IMR-90 (cell line): ENCODE results near the gene PCK2. TPM values are rescaled to one million over a fixed set of nuclear protein-coding genes. Genes with fewer than 3 reads are reported as not detected.

Source experiments
- ATAC-seq: fragments of 200-7000 bp; cut with Tn5 transposase; 2 replicates; pipeline ENCODE4 v1.9.1; 2020; ENCODE audit warnings: low read depth, mild to moderate bottlenecking, moderate library complexity
- BruUV-seq: library from RNA; stranded (reverse); fragments of 400-500 nt; replicated peaks from 2 replicates; lab custom pipeline; 2021; lab: Mats Ljungman, UMichigan
- CTCF ChIA-PET: fragments of 300-600 bp; formaldehyde crosslinking; extraction: SDS; loops from one replicate; lab custom pipeline; 2021; ENCODE audit warnings: antibody characterized with exemption; lab: Yijun Ruan, JAX
- POLR2A ChIA-PET: fragments of 300-600 bp; sonication (Branson Sonifier 250); formaldehyde crosslinking; loops from one replicate; lab custom pipeline; 2022; ENCODE audit warnings: antibody characterized with exemption; ENCODE audit not compliant: unreplicated experiment; lab: Charles Lee
- DNase-seq: peaks from one replicate; pipeline ENCODE4 v3.0.0; 2013
- H2AFZ ChIP-seq: replicated peaks from 2 replicates; pipeline ENCODE3; 2013; ENCODE audit warnings: low read length, mild to moderate bottlenecking; ENCODE audit not compliant: poor library complexity
- H2AK5ac ChIP-seq: 2 replicates; pipeline ENCODE4 v1.6.1; 2013; ENCODE audit warnings: low read depth, low read length, inconsistent platforms
- H2AK9ac ChIP-seq: replicated peaks from 2 replicates; pipeline ENCODE3; 2013; ENCODE audit warnings: mild to moderate bottlenecking, low read depth, low read length, moderate library complexity; ENCODE audit not compliant: poor library complexity
- H2BK120ac ChIP-seq: 2 replicates; pipeline ENCODE4 v1.6.1; 2013; ENCODE audit warnings: low read depth, low read length, inconsistent platforms
- H2BK15ac ChIP-seq: 3 replicates; pipeline ENCODE4 v1.6.1; 2013; ENCODE audit warnings: low read depth, low read length, inconsistent platforms
- H2BK20ac ChIP-seq: 2 replicates; pipeline ENCODE4 v1.6.1; 2013; ENCODE audit warnings: low read depth, mild to moderate bottlenecking, inconsistent platforms, low read length, moderate library complexity
- H2BK5ac ChIP-seq: 2 replicates; pipeline ENCODE4 v1.6.1; 2013; ENCODE audit warnings: mild to moderate bottlenecking, low read depth, low read length, inconsistent platforms; ENCODE audit not compliant: poor library complexity, severe bottlenecking
- H3K14ac ChIP-seq: replicated peaks from 2 replicates; pipeline ENCODE4 v1.6.1; 2013; ENCODE audit warnings: low read depth, low read length, inconsistent platforms
- H3K18ac ChIP-seq: 2 replicates; pipeline ENCODE4 v1.6.1; 2013; ENCODE audit warnings: low read depth, low read length, control low read depth
- H3K23ac ChIP-seq: 2 replicates; pipeline ENCODE4 v1.6.1; 2013; ENCODE audit warnings: low read depth, low read length, inconsistent platforms
- H3K27ac ChIP-seq: 2 replicates; pipeline ENCODE4 v1.5.1; 2013; ENCODE audit warnings: mild to moderate bottlenecking, control low read depth, low read length; ENCODE audit not compliant: insufficient read depth
- H3K27me3 ChIP-seq: 2 replicates; pipeline ENCODE4 v1.6.1; 2013; ENCODE audit warnings: low read length; ENCODE audit not compliant: control insufficient read depth, insufficient read depth
- H3K36me3 ChIP-seq: 2 replicates; pipeline ENCODE4 v1.6.1; 2013; ENCODE audit warnings: low read length, mixed read lengths; ENCODE audit not compliant: control insufficient read depth, insufficient read depth
- H3K4ac ChIP-seq: 2 replicates; pipeline ENCODE4 v1.6.1; 2013; ENCODE audit warnings: low read depth, low read length, inconsistent platforms
- H3K4me1 ChIP-seq: 2 replicates; pipeline ENCODE4 v1.6.1; 2013; ENCODE audit warnings: low read length, mixed read lengths; ENCODE audit not compliant: control insufficient read depth, insufficient read depth
- H3K4me2 ChIP-seq: 2 replicates; pipeline ENCODE4 v1.6.1; 2013; ENCODE audit warnings: low read depth, mild to moderate bottlenecking, control low read depth, low read length, moderate library complexity
- H3K4me3 ChIP-seq: 2 replicates; pipeline ENCODE4 v1.5.1; 2013; ENCODE audit warnings: low read depth, mild to moderate bottlenecking, control low read depth, low read length, moderate library complexity; ENCODE audit not compliant: insufficient read depth
- H3K56ac ChIP-seq: 2 replicates; pipeline ENCODE4 v1.6.1; 2013; ENCODE audit warnings: low read length, inconsistent platforms; ENCODE audit not compliant: insufficient read depth; ENCODE audit errors: extremely low read depth
- H3K79me1 ChIP-seq, 2 experiments: 2 replicates each; pipeline ENCODE4 v1.6.1; 2013; ENCODE audit warnings: low read length in 2 of 2, inconsistent platforms in 1 of 2, low read depth in 1 of 2
- H3K9ac ChIP-seq: 2 replicates; pipeline ENCODE4 v1.6.1; 2013; ENCODE audit warnings: low read depth, low read length, control low read depth
- H3K9me1 ChIP-seq: 2 replicates; pipeline ENCODE4 v1.6.1; 2013; ENCODE audit warnings: low read length, inconsistent platforms; ENCODE audit not compliant: insufficient read depth
- H3K9me3 ChIP-seq: 2 replicates; pipeline ENCODE4 v1.6.1; 2013; ENCODE audit warnings: low read length; ENCODE audit not compliant: control insufficient read depth, insufficient read depth
- H4K20me1 ChIP-seq: 2 replicates; pipeline ENCODE4 v1.6.1; 2013; ENCODE audit warnings: low read length, inconsistent platforms; ENCODE audit not compliant: insufficient read depth
- H4K5ac ChIP-seq: 2 replicates; pipeline ENCODE4 v1.6.1; 2013; ENCODE audit warnings: mild to moderate bottlenecking, low read depth, low read length, control low read depth
- H4K8ac ChIP-seq, 2 experiments: 2 replicates each; pipeline ENCODE4 v1.6.1; 2013; ENCODE audit warnings: low read depth in 2 of 2, low read length in 2 of 2, control low read depth in 1 of 2, inconsistent platforms in 1 of 2
- H4K91ac ChIP-seq: 2 replicates; pipeline ENCODE4 v1.6.1; 2013; ENCODE audit warnings: low read depth, low read length, inconsistent platforms; ENCODE audit not compliant: insufficient read depth
- BHLHE40 ChIP-seq: fragments of 150-350 bp; IDR thresholded peaks from 2 replicates; pipeline ENCODE4 v1.6.1; 2016; ENCODE audit warnings: mild to moderate bottlenecking, low read depth, low read length
- CEBPB ChIP-seq: IDR thresholded peaks from 2 replicates; pipeline ENCODE4 v1.6.1; 2012; ENCODE audit warnings: low read depth, low read length, improper control_type of control experiment
- CHD1 ChIP-seq: IDR thresholded peaks from 2 replicates; pipeline ENCODE4 v1.6.1; 2012; ENCODE audit warnings: low read depth, low read length, improper control_type of control experiment
- FOS ChIP-seq: fragments of 150-350 bp; IDR thresholded peaks from 2 replicates; pipeline ENCODE4 v1.6.1; 2016; ENCODE audit warnings: low read depth, low read length
- MAFK ChIP-seq: IDR thresholded peaks from 2 replicates; pipeline ENCODE4 v1.6.1; 2012; ENCODE audit warnings: low read depth, low read length, improper control_type of control experiment
- MAZ ChIP-seq: IDR thresholded peaks from 2 replicates; pipeline ENCODE4 v1.6.1; 2012; ENCODE audit warnings: low read depth, mild to moderate bottlenecking, low read length, improper control_type of control experiment, moderate library complexity, borderline replicate concordance
- MXI1 ChIP-seq: IDR thresholded peaks from 2 replicates; pipeline ENCODE4 v1.6.1; 2012; ENCODE audit warnings: low read depth, mild to moderate bottlenecking, low read length, moderate library complexity, borderline replicate concordance
- NFE2L2 ChIP-seq: fragments of 150-350 bp; IDR thresholded peaks from 2 replicates; pipeline ENCODE4 v1.6.1; 2016; ENCODE audit warnings: low read depth, mild to moderate bottlenecking, low read length
- RAD21 ChIP-seq: IDR thresholded peaks from 2 replicates; pipeline ENCODE4 v1.6.1; 2012; ENCODE audit warnings: low read length, improper control_type of control experiment
- RCOR1 ChIP-seq: IDR thresholded peaks from 2 replicates; pipeline ENCODE4 v1.6.1; 2012; ENCODE audit warnings: mild to moderate bottlenecking, low read length, improper control_type of control experiment; ENCODE audit not compliant: insufficient replicate concordance
- RFX5 ChIP-seq: IDR thresholded peaks from 2 replicates; pipeline ENCODE4 v1.8.0; 2012; ENCODE audit warnings: low read depth, mild to moderate bottlenecking, low read length, moderate library complexity
- SMC3 ChIP-seq: fragments of 150-350 bp; IDR thresholded peaks from 2 replicates; pipeline ENCODE4 v1.6.1; 2016; ENCODE audit warnings: low read depth, mild to moderate bottlenecking, antibody characterized with exemption, low read length, moderate library complexity
- WGBS, 2 experiments: methylation state at CpG; one replicate each; pipeline versions ENCODE4 v1.1.5 to v1.1.7; 2013; ENCODE audit warnings: missing lambda C conversion rate in 2 of 2; ENCODE audit not compliant: insufficient read length in 1 of 2; ENCODE audit errors: extremely low coverage in 2 of 2; 5-methylcytosine and 5-hydroxymethylcytosine counted together
- dilution Hi-C: fragments of 300-500 bp; cut with HindIII; formaldehyde crosslinking; loops from one replicate; pipeline ENCODE4 v1.14.3; 2018; ENCODE audit warnings: low sequenced_read_pairs; ENCODE audit not compliant: unreplicated experiment
- in situ Hi-C: fragments of 300-500 bp; cut with MboI; formaldehyde crosslinking; loops from 3 replicates; pipeline ENCODE4 v1.14.3; 2019; ENCODE audit warnings: low sequenced_read_pairs, inconsistent platforms, mixed read lengths
- intact Hi-C: fragments of 100-400 bp; cut with micrococcal nuclease; formaldehyde crosslinking; loops from 2 replicates; pipeline ENCODE4 v1.10.0; 2022
- polyA plus RNA-seq, 3 experiments: library from polyadenylated mRNA; depleted of rRNA; stranded (reverse); fragments of >200 nt; gene quantifications; 2 replicates each; pipeline ENCODE4 v1.2.3, GENCODE V29; 2012; ENCODE audit warnings: low replicate concordance in 1 of 3
- total RNA-seq: library from RNA; depleted of rRNA; stranded (reverse); fragments of >200 nt; gene quantifications from 2 replicates; pipeline ENCODE4 v1.2.3, GENCODE V29; 2012
- TF ChIP-seq, protein P1 (sequence below): fragments of 150-350 bp; IDR thresholded peaks from 2 replicates; pipeline ENCODE4 v1.6.1; 2016; ENCODE audit warnings: low read depth, mild to moderate bottlenecking, low read length, moderate library complexity, borderline replicate concordance
- TF ChIP-seq, protein P2 (sequence below): conservative IDR thresholded peaks from 2 replicates; pipeline ENCODE4 v1.5.1; 2012; ENCODE audit warnings: mild to moderate bottlenecking, low read depth, low read length, improper control_type of control experiment
- TF ChIP-seq, protein P3 (sequence below): fragments of 150-350 bp; IDR thresholded peaks from 2 replicates; pipeline ENCODE4 v1.6.1; 2017; ENCODE audit warnings: mild to moderate bottlenecking, antibody characterized with exemption, low read length, low read depth

Gene PCK2
- total and polyA plus RNA-seq, 2 of the 4 experiments (the other 2 are of a cell fraction): 13.4 to 29.4 TPM

DNA sequence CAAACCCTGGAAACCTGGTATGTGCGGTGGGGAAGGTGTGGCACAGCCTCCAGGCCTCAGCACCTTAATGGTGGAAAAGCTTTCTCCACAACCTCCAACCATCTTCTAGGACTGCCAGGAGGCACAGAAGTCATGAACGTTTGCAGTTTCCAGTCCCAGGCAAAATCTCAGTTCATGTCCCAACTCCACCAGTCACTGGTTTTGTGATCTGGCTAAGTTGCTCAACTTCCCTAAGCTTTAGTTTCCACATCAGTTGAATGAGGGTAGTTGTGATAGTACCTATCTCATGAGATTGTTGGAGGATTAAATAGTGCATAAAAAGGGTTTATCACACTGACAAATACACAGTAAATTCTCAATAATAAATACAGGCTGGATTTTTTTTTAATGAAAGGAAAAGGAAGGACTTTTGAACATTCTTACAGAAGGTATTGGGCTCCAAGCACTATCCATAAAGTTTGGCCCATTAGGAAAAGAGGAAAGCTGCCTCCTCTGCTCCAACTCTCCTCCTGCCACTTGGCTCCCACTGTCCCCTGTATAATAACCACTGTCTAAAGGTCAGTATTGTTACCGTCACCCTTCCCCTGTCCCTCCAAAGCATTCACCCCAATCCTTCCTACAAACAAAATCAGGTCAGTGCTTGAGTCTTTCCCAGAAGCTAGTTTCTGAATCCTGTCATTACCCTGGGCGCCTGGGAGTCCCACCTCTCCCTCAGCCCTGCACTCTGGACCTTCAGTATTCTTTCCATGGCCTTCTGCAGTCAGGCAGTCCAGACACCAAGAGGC is 6.3 kb downstream of the PCK2 start:
- BruUV-seq: no TSS peak
- Histone ChIP-seq H3K4me1 (peaks cover 4% of the 10 kb centered on the region), H3K9me1 (peaks cover 17% of the 10 kb centered on the region), H2AFZ (no peak overlapping the region), H3K23ac (no peak overlapping the region; the same call in 1 of the 2 replicates), H3K18ac (no peak overlapping the region), H3K56ac (no peak overlapping the region), H3K14ac (no peak overlapping the region), H2BK20ac (no peak overlapping the region), H2BK5ac (no peak overlapping the region), H3K9ac (no peak overlapping the region), H3K36me3 (peaks cover 45% of the 10 kb centered on the region), H3K27me3 (no peaks in the 10 kb centered on the region), H3K4ac (no peak overlapping the region), H4K8ac (no peak overlapping the region), H2BK120ac (no peak overlapping the region), H3K27ac (no peak overlapping the region), H2AK9ac (no peak overlapping the region), H3K79me1 (peaks cover 14 to 31% of the 10 kb centered on the region in 2 experiments), H3K4me2 (no peak overlapping the region), H4K20me1 (peaks cover 19% of the 10 kb centered on the region; the same call in 1 of the 2 replicates), H3K4me3 (no peak overlapping the region), H4K5ac (no peak overlapping the region), H4K91ac (no peak overlapping the region), H3K9me3 (no peaks in the 10 kb centered on the region; the same call in 1 of the 2 replicates), H2AK5ac (no peak overlapping the region), H2BK15ac (no peak overlapping the region)
- ATAC-seq (no peak), DNase-seq (no peak)
- dilution Hi-C loops (no loop called here), in situ Hi-C loops (no loop called here), intact Hi-C loops (no loop called here)
- WGBS, 2 experiments: 100% methylated on average over 1 of the region's 4 CpGs; no CpG with 5 or more reads in 1 of the 2 experiments
- CTCF ChIA-PET: no interaction called here
- POLR2A ChIA-PET: no interaction called here
- TF ChIP-seq NFE2L2 (no peak), SMC3 (no peak), CEBPB (no peak), CHD1 (no peak), BHLHE40 (no peak), RCOR1 (no peak), RFX5 (no peak), MAFK (no peak), RAD21 (no peak), FOS (no peak), MXI1 (no peak), MAZ (no peak)
- TF ChIP-seq, protein P1, sequence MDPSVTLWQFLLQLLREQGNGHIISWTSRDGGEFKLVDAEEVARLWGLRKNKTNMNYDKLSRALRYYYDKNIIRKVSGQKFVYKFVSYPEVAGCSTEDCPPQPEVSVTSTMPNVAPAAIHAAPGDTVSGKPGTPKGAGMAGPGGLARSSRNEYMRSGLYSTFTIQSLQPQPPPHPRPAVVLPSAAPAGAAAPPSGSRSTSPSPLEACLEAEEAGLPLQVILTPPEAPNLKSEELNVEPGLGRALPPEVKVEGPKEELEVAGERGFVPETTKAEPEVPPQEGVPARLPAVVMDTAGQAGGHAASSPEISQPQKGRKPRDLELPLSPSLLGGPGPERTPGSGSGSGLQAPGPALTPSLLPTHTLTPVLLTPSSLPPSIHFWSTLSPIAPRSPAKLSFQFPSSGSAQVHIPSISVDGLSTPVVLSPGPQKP: no peak
- TF ChIP-seq, protein P2, sequence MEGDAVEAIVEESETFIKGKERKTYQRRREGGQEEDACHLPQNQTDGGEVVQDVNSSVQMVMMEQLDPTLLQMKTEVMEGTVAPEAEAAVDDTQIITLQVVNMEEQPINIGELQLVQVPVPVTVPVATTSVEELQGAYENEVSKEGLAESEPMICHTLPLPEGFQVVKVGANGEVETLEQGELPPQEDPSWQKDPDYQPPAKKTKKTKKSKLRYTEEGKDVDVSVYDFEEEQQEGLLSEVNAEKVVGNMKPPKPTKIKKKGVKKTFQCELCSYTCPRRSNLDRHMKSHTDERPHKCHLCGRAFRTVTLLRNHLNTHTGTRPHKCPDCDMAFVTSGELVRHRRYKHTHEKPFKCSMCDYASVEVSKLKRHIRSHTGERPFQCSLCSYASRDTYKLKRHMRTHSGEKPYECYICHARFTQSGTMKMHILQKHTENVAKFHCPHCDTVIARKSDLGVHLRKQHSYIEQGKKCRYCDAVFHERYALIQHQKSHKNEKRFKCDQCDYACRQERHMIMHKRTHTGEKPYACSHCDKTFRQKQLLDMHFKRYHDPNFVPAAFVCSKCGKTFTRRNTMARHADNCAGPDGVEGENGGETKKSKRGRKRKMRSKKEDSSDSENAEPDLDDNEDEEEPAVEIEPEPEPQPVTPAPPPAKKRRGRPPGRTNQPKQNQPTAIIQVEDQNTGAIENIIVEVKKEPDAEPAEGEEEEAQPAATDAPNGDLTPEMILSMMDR: no peak
- TF ChIP-seq, protein P3, sequence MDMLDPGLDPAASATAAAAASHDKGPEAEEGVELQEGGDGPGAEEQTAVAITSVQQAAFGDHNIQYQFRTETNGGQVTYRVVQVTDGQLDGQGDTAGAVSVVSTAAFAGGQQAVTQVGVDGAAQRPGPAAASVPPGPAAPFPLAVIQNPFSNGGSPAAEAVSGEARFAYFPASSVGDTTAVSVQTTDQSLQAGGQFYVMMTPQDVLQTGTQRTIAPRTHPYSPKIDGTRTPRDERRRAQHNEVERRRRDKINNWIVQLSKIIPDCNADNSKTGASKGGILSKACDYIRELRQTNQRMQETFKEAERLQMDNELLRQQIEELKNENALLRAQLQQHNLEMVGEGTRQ: no peak
